Fibroblast of lung (primary cell): ENCODE results near the gene TMEM201. TPM values are rescaled to one million over a fixed set of nuclear protein-coding genes. Genes with fewer than 3 reads are reported as not detected.

Source experiments
- DNase-seq, 2 donors: peaks; one replicate each; pipeline versions ENCODE4 v3.0.0 to v3.0.0-alpha.2; 2010; ENCODE audit warnings: low read depth in 2 of 2
- H2AFZ ChIP-seq: 2 replicates; pipeline ENCODE4 v1.5.1; 2012; ENCODE audit warnings: low read length, control low read depth, inconsistent platforms
- H3K27ac ChIP-seq: 2 replicates; pipeline ENCODE4 v1.5.1; 2011; ENCODE audit warnings: low read length, control low read depth; ENCODE audit not compliant: insufficient read depth
- H3K27me3 ChIP-seq: 2 replicates; pipeline ENCODE4 v1.5.1; 2011; ENCODE audit warnings: mild to moderate bottlenecking, low read length; ENCODE audit not compliant: control insufficient read depth, insufficient read depth
- H3K36me3 ChIP-seq: 2 replicates; pipeline ENCODE4 v1.5.1; 2011; ENCODE audit warnings: low read length; ENCODE audit not compliant: control insufficient read depth, insufficient read depth
- H3K4me1 ChIP-seq: 2 replicates; pipeline ENCODE4 v1.5.1; 2011; ENCODE audit warnings: low read length; ENCODE audit not compliant: control insufficient read depth, insufficient read depth; ENCODE audit errors: extremely low read depth
- H3K4me2 ChIP-seq: 2 replicates; pipeline ENCODE4 v1.5.1; 2011; ENCODE audit warnings: low read length, control low read depth; ENCODE audit not compliant: insufficient read depth; ENCODE audit errors: extremely low read depth
- H3K4me3 ChIP-seq, 4 experiments: fragments of 200-600 bp in 1 of 4; sonication (generic) in 1 of 4; replicated peaks in 1 of 4; 2 replicates each; pipeline ENCODE4 v1.5.1; 2011 to 2016; ENCODE audit warnings: low read length in 4 of 4, low read depth in 3 of 4, mild to moderate bottlenecking in 3 of 4, control low read depth in 2 of 4, inconsistent platforms in 1 of 4, mixed read lengths in 1 of 4; ENCODE audit not compliant: insufficient read depth in 1 of 4; ENCODE audit errors: control extremely low read depth in 1 of 4
- H3K79me2 ChIP-seq: 2 replicates; pipeline ENCODE4 v1.5.1; 2012; ENCODE audit warnings: mild to moderate bottlenecking, low read length, inconsistent platforms; ENCODE audit not compliant: control insufficient read depth, insufficient read depth
- H3K9ac ChIP-seq: 2 replicates; pipeline ENCODE4 v1.5.1; 2011; ENCODE audit warnings: mild to moderate bottlenecking, low read length, control low read depth; ENCODE audit not compliant: insufficient read depth
- H3K9me3 ChIP-seq: 2 replicates; pipeline ENCODE4 v1.5.1; 2012; ENCODE audit warnings: low read depth, low read length; ENCODE audit not compliant: control insufficient read depth, insufficient read depth
- H4K20me1 ChIP-seq: 2 replicates; pipeline ENCODE4 v1.5.1; 2011; ENCODE audit warnings: low read length; ENCODE audit not compliant: control insufficient read depth, insufficient read depth; ENCODE audit errors: extremely low read depth
- EZH2 ChIP-seq: IDR thresholded peaks from 2 replicates; pipeline ENCODE4 v1.5.1; 2012; ENCODE audit warnings: low read length, control low read depth, mild to moderate bottlenecking; ENCODE audit errors: missing control alignments
- polyA plus RNA-seq, 2 donors: library from polyadenylated mRNA; depleted of rRNA in 1 of 2; stranded (reverse) in 1 of 2; unstranded in 1 of 2; fragments of >200 nt; gene quantifications; 2 replicates each; pipeline ENCODE4 v1.2.1, GENCODE V29; 2011 to 2012; ENCODE audit warnings: missing spikeins in 1 of 2
- total RNA-seq: library from RNA; depleted of rRNA; stranded (reverse); fragments of >200 nt; gene quantifications from 2 replicates; pipeline ENCODE4 v1.2.1, GENCODE V29; 2014
- TF ChIP-seq, protein P1 (sequence below), 2 donors: IDR thresholded peaks in 1 of 2; conservative IDR thresholded peaks in 1 of 2; 1 replicate in 1 of 2; 2 replicates in 1 of 2; pipeline ENCODE4 v1.5.1; 2011 to 2012; ENCODE audit warnings: low read length in 2 of 2, control low read depth in 1 of 2, inconsistent platforms in 1 of 2, low read depth in 1 of 2, mild to moderate bottlenecking in 1 of 2

The TMEM201 gene
- total and polyA plus RNA-seq, 2 donors (not counting 1 experiment from before 2014, with no cell fraction given): 1.7 to 2.8 TPM

GRCh38 chr1:9593147-9593491 lies 4.4 kb downstream of the TMEM201 start:
- no peak for DNase-seq
- Histone ChIP-seq H2AFZ (no peak overlapping the region), H3K79me2 (peaks cover 45% of the 10 kb centered on the region), H3K4me2 (peak overlapping the region; percentile 13), H3K4me3 (no peak overlapping the region), H4K20me1 (no peaks in the 10 kb centered on the region), H3K9me3 (no peaks in the 10 kb centered on the region), H3K36me3 (peaks cover 4% of the 10 kb centered on the region), H3K4me1 (peaks cover 13% of the 10 kb centered on the region), H3K9ac (peak overlapping the region; percentile 23), H3K27me3 (no peaks in the 10 kb centered on the region), H3K27ac (peak overlapping the region; percentile 67)
- TF ChIP-seq EZH2: no peak
- TF ChIP-seq, protein P1, sequence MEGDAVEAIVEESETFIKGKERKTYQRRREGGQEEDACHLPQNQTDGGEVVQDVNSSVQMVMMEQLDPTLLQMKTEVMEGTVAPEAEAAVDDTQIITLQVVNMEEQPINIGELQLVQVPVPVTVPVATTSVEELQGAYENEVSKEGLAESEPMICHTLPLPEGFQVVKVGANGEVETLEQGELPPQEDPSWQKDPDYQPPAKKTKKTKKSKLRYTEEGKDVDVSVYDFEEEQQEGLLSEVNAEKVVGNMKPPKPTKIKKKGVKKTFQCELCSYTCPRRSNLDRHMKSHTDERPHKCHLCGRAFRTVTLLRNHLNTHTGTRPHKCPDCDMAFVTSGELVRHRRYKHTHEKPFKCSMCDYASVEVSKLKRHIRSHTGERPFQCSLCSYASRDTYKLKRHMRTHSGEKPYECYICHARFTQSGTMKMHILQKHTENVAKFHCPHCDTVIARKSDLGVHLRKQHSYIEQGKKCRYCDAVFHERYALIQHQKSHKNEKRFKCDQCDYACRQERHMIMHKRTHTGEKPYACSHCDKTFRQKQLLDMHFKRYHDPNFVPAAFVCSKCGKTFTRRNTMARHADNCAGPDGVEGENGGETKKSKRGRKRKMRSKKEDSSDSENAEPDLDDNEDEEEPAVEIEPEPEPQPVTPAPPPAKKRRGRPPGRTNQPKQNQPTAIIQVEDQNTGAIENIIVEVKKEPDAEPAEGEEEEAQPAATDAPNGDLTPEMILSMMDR (conservative IDR thresholded peaks at IDR 0.05 in 1 of 2, IDR thresholded peaks at IDR 0.05 in 1 of 2; ENCODE audit: low read depth in 1 of 2, low read length in 2 of 2): no peak

DNA sequence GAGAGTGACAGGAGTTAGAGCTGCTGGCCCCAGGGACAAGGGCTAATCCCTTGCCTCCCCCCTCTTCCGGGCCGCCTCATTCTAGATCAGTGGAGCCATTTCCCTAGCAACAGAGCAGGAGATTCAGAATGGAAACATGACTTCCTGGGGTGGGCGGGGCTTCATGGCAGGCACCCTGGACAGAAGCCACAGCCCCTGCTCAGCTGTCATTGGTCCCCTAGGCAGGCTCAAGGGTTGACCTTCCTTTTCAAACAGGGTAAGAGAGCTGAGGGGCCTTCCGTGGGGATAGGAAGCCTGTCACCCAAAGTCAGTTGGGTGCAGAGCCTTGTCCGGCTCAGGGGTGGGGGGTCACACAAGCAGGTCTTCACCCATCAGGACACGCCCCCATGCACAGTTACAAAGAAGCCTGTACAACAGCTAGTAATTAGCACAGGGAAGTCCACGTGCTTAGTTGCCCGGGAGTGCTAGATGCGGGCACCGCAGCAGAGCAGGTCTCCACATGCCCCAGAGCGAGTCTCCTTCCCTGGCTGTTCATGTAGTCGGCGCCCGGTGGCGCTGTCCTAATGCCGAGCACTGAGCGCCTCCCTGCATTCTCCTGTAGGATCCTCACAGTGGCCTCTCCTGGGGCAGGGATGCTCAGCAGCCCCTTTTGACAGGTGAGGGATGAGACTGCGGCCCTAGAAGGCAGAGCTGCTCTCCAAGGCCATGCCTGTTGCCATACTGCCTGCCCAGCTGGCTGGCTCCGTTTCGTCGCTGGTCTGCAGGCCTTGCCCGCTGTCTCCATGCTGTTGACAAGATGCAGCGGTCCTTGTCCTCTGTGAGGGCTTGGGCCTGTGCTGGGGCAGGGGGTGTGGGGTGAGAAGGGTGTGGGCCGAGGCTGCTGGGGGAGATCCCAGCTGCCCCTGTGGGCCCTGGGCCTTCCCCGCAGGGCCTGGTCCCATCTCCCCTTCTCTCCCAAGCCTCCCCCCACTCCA lies 5.1 kb downstream of the TMEM201 start:
- no peak overlapping the region for H3K9ac ChIP-seq
- H3K4me3 ChIP-seq: no peak overlapping the region
- no peaks in the 10 kb centered on the region for H3K9me3 ChIP-seq
- H3K36me3 ChIP-seq: peaks cover 4% of the 10 kb centered on the region
- peak overlapping the region; percentile 3 for H3K4me2 ChIP-seq
- TF ChIP-seq, protein P1 (conservative IDR thresholded peaks at IDR 0.05 in 1 of 2, IDR thresholded peaks at IDR 0.05 in 1 of 2; ENCODE audit: low read depth in 1 of 2, low read length in 2 of 2): no peak
- TF ChIP-seq EZH2: no peak
- H3K79me2 ChIP-seq: peaks cover 45% of the 10 kb centered on the region
- no peaks in the 10 kb centered on the region for H4K20me1 ChIP-seq
- H3K27ac ChIP-seq: peak overlapping the region; percentile 67
- peak; percentile 49 to 66 for DNase-seq
- no peaks in the 10 kb centered on the region for H3K27me3 ChIP-seq
- H3K4me1 ChIP-seq: peaks cover 11% of the 10 kb centered on the region
- H2AFZ ChIP-seq: no peak overlapping the region

- no peak for TF ChIP-seq EZH2
- TF ChIP-seq, protein P1 (conservative IDR thresholded peaks at IDR 0.05 in 1 of 2, IDR thresholded peaks at IDR 0.05 in 1 of 2; ENCODE audit: low read depth in 1 of 2, low read length in 2 of 2): no peak
- Histone ChIP-seq H3K4me3 (no peak overlapping the region), H3K9me3 (no peaks in the 10 kb centered on the region), H4K20me1 (no peaks in the 10 kb centered on the region), H2AFZ (no peak overlapping the region), H3K4me2 (no peak overlapping the region), H3K36me3 (peaks cover 4% of the 10 kb centered on the region), H3K79me2 (peaks cover 44% of the 10 kb centered on the region), H3K4me1 (peaks cover 10% of the 10 kb centered on the region), H3K27ac (no peak overlapping the region), H3K27me3 (no peaks in the 10 kb centered on the region), H3K9ac (no peak overlapping the region)
- DNase-seq: no peak
Measured at GRCh38 chr1:9594471-9595155, 5.9 kb downstream of the TMEM201 start.
